CD4-positive, alpha-beta T cell treated with Interleukin-17A for 4 hours (primary cell): ENCODE measurements around the gene DDA1.
"Not testable (repeated sequence)": the region's sequence is repeated elsewhere in the genome, so short reads cannot be mapped to it uniquely, and the experiment has no call there.

Experiments
- DNase-seq: peaks from one replicate; pipeline ENCODE4 v3.0.0-alpha.2; 2020; ENCODE audit warnings: mixed read lengths

The DDA1 gene

DNA sequence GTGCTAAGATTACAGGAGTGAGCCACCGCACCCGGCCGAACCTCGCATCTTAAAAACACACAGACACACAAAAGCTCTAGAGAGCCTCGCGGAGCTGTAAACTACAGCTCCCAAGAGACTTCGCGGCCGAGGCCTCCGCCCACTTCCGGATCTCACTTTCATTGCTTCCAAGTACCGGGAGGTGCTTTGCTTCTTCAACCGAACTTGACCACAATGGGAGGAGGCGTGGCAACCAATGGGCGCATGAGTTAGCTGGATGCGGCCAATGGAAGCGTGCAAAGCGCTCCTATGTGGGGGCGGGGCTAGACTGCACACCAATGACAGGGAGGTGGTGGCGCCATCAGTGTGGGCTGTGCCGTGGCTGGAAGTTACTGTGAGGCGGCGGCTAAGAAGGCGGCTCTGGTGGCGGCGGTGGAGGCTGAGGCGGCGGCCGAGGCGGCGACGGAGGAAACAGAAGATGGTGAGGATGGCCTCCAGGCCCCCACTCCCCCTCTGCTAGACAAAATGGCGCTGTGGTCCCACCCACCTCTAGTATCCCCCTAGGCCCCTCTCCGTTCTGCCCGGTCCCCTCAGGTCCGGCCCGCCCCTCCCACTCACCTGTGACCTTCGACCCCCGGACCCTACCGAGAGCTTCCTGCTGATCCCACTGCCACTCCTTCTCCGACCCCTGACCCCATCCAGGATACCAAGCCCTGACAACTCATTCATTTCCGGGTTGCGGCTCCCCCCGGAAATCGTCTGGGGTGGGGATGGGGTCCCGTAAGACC lies at the start of gene DDA1:
Gene DDA1, plus strand, starts transcription at position 366 of the 767 bp plus-strand sequence. Its CDS starts 92 bp downstream, at position 458.
- DNase-seq, result peak; percentile 99

DNA sequence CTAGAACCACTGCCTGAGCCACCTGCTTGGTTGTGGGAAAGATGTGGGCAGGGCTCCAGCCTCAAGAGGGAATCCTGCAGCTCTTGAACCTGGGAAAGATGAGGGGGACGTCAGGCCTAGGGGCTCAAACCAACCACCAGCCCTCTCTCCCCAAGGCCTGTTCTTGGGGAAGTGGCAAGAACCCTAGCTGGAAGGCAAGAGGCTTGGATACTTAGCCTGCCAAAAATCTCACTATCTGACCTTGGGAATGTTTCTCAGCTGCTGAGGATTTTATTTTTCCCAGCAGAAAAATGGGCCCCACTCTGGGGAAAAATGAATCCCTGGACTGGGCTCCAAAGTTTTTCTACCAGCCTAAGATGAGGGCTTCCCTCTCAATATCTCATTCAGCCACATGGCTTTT lies 49.4 kb upstream of the DDA1 start:
- DNase-seq, result no peak

DNA sequence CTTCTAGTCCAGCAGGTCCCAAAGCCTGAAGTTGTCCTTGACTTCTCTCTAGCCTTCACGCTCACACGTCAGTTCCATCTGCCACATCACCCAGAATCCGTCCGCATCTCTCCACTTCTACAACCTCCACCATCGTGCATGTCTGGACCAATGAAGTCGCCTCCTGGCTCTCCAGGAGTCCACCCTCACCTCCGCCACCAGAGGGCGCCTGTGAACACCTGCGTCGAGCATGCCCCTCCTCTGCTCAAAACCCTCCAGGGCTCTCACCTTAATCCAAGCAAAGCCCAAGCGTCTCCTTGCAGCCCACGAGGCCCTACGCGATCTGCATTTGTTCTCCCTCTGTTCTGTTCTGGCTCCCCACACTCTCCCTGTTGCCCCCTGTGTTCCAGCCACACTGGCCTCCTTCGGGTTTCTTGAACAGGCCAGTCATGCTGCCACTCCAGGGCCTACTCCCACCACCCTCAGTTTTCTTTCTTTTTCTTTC lies 48.5 kb upstream of the DDA1 start:
- peak; percentile 95 for DNase-seq

DNA sequence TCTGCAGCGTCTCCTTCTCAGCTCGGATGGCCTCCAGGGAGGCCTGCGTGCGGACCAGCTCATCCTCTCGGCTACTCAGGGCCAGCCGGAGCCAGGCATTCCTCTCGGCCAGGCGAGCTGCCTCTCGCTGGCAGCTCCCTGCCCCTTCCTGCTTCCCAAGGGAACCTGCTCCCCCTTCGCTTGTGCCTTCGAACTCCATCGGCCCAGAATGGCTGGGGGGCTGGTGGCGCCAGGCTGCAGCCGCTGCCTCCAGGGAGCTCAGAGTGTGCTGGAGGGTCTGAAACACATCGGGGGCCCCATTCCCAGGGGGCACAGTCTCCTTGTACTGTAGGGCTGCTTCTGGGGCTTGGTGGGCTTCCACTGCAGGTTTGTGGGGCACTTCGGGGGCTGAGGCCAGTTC lies 46.8 kb upstream of the DDA1 start:
- DNase-seq, result no peak

DNA sequence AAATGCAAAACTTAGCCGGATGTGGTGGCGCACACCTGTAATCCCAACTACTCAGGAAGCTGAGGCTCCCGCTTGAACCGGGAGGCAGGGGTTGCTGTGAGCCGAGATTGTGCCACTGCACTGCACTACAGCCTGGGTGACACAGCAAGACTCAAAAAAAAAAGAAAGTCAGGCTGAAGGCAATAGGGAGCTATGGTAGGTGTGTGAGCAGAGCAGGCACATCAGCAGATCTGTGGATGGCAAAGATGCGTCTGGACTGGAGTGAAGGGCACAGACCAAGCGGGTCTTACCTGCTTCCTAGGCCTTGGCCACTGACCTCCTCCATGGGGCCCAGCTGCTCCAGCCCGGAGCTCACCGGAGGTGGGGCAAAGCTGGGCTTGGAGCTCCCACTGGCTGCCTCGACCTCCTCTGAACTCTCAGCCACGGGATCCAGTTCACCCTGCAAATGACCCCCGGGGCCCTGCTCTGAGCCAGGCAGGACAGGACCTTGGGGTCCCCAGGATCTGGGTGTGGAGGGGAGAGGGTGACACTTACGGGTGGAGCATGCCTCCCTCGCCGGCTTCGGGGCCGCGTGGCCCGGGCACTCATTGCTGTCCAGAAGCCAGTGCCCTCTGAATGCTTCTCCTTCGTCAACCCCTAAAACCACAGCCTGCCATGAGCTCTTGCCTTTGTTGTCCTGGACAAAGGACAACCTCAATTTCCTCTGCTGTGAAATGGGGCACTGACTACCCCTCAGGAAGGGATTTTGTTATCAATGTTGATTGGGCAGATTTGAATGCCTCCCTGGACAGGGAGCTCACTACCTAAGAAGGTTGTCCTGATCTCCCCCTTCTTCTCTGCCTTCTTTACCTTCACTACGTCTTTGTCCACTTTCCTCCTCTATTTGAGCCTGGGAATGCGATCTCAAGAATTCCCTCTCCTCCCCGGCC lies 45.4 kb upstream of the DDA1 start:
- DNase-seq, result no peak

DNA sequence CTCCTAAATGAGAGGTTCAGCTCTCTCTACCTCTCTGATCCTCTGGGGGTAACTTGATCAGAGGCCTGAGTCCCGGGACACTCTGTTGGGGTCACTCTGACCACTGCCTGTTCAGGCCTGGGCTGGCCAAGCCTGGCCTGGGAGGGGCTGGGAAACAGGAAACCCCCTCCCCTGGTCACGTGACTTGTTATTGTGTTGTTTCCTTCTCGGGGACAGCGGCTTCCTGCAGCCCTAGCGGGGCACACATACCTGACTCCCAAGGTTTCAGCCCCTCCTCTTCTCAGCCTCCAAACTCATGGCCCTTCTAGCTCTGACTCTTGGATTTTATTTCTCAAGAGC lies 44.8 kb upstream of the DDA1 start, which contains the start of gene USHBP1:
Gene USHBP1, minus strand, starts transcription at position 105 of the 339 bp plus-strand sequence. CDS start 446 bp downstream, outside the sequence.
- no peak for DNase-seq

DNA sequence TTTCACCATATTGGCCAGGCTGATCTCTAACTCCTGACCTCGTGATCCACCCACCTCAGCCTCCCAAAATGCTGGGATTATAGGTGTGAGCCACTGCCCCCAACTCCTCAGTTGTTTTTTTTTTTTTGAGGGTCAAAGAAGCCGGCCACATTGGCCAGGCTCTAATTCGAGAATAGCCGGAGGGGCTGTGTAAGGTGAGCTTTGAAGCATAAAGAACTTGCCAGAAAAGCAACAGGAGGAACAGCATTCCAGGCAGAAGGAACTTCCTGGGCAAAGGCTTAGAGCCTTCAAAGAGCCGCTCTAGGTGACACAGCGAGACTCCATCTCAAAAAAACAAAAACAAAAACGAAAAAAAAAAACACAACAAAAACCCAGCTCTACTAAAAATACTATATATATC lies 43.3 kb upstream of the DDA1 start:
- no peak for DNase-seq

DNA sequence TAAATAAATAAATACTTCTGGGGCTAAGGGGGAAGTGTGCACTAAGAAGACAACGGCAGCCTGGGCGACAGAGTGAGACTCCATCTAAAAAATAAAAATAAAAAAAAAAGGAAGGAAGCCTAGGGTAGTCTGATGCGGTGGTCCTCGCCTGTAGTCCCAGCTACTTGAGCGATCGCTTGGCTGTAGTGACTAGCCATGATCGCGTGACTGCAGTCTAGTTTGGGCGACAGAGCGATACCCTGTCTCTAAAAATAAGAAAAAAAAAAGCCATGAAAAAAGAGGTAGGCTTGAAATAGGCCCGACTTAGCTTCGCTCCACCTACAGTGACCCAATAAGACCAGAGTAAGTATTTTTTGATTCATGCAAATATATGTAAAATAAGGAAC lies 42.8 kb upstream of the DDA1 start:
- no peak for DNase-seq

DNA sequence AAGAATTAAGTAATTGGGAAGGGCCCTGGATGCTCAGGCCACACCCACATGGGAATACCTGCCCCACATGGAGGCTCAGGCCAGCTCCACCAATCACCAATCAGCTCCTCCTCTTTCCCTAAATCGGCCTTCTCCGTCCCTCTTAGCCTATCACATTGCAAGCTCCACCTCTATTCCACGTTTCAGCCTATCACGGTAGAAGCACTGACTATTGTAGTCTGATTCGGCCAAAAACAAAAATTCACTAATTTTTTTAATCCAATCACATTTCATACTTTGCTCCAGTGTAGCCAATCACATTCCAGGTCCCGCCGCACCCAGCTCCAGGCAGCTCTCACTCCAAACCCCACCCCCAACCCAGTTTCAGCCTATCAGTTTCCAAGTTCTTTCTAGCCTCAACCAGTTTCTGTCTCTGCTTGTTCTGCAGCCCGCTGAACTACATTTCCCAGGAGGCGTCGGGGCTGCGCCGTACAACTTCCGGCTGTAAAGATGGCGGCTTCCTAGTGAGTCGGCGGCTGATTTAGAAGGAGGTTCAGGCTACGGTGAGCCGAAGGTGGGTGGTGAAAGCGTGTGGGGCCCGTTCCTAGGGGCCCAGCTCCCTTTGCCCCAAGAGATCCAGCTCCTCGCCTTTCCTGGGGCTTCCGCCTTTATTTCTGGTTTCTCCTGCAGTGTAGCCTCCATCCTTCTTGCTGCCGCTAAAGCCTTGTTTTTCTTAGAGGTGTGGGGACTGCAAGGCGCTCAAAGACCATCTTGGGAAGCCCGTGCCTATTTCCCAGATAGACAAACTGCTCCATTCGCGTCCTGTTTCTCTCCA lies 42.2 kb upstream of the DDA1 start, which contains the start of gene BABAM1:
Gene BABAM1, plus strand, starts transcription at position 469 of the 814 bp plus-strand sequence. CDS start 1,364 bp downstream, outside the sequence.
- DNase-seq, result peak; percentile 94

DNA sequence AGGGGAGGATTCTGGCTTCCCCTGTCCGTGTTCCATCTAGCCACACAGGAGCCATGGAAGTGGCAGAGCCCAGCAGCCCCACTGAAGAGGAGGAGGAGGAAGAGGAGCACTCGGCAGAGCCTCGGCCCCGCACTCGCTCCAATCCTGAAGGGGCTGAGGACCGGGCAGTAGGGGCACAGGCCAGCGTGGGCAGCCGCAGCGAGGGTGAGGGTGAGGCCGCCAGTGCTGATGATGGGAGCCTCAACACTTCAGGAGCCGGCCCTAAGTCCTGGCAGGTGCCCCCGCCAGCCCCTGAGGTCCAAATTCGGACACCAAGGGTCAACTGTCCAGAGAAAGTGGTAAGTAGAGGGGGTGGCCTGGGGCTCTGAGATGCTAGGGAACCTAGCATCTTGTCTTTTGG lies 40.6 kb upstream of the DDA1 start:
- DNase-seq, result no peak

DNA sequence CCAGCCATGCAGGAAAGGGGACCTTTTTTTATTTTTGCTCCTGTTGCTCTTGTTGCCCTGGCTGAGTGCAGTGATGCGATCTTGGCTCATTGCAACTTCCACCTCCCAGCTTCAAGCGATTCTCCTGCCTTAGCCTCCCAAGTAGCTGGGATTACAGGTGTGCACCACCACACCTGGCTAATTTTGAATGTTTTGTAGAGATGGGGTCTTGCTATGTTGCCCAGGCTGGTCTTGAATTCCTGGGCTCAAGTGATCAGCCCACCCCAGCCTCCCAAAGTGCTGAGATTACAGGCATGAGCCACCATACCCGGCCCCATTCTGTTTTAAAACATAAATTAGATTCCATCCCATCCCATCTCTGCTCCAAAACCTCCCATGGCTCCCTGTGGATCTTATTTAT lies 34.5 kb upstream of the DDA1 start:
- not testable (repeated sequence) for DNase-seq

DNA sequence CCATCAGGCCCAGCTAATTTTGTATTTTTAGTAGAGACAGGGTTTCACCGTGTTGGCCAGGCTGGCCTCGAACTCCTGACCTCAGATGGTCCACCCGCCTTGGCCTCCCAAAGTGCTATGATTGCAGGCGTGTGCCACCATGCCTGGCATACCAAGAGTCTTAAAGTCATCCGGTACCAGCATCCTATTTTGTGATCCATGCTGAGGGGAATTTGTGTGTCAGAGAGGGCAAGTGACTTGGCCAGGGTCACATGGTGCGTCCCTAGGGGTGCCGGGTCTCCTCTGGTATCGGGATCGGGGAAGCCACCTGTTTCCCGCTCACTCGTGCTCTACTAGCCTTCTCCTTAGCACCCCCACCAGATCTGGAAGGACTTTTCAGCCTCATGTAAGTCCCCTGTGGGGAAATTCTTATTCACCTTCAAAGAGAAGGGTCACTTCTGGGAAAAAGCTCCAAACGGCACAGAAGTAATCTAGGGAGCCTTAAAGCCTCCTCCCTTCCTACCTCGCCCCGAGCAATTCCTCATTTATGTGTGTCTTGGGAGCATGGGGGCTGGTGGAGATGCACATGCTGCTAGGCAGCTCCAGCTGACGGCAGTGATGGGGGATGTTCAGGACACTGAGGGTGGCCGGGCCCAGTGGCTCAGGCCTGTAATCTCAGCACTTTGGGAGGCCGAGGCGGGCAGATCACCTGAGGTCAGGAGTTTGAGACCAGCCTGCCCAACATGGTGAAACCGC lies 33.8 kb upstream of the DDA1 start:
- DNase-seq, result no peak

DNA sequence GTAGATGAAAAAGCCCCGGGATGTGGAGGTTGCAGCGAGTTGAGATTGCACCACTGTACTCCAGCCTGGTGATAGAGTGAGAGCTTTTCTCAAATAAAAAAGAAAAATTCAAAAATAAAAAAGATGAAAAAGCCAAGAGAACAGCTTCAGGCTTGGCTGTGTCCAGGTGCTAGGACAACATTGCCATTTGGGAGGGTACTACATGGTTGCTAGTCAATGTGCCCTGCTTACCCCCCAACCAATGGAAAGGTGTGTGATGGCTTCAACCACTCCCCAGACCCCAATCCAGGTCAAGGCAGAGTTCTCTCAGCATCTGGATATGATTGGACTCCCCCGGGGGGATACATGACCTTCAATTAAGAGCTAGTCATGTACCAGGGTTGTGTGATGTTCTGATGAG lies 29.9 kb upstream of the DDA1 start:
- DNase-seq, result no peak

DNA sequence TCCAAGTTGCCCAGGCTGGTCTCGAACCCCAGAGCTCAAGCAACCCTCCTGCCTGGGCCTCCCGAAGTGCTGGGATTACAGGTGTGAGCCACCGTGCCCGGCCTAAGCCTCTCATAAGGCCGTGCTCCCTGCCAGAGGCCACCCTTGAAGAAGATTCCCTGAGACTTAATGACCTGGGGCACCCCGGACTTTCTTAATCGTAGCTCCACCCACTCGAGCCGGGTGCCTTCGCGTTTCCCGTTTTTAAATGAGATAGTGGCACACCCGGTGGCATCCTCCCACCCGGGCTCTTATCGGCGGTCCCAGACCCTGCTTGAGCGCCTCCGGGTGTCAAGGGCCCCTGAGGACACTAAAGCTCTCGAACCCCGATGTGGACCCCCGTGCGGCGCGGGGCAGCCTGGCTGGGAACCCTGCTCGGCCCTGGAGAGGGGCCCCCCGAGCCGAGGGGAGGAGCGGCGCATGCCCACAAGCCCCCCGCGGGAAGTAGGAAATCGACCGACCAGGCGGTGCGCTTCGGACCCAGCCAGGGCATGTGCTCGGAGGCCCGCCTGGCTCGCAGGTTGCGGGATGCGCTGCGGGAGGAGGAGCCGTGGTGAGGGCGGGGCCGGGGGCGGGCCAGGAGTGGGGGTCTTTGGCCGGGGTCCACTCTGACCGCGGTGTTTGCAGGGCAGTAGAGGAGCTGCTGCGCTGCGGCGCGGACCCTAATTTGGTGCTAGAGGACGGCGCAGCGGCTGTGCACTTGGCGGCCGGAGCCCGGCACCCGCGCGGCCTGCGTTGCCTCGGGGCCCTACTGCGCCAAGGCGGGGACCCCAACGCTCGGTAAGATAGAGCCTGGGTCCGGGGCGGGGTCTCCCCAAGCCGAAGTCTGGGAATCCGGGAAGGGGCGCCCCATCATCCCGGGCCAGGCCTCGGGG lies 27.7 kb upstream of the DDA1 start, which contains the start of gene ANKLE1:
Gene ANKLE1, plus strand, starts transcription at position 511 of the 914 bp plus-strand sequence. Its CDS starts 20 bp downstream, at position 531.
- peak; percentile 34 for DNase-seq

DNA sequence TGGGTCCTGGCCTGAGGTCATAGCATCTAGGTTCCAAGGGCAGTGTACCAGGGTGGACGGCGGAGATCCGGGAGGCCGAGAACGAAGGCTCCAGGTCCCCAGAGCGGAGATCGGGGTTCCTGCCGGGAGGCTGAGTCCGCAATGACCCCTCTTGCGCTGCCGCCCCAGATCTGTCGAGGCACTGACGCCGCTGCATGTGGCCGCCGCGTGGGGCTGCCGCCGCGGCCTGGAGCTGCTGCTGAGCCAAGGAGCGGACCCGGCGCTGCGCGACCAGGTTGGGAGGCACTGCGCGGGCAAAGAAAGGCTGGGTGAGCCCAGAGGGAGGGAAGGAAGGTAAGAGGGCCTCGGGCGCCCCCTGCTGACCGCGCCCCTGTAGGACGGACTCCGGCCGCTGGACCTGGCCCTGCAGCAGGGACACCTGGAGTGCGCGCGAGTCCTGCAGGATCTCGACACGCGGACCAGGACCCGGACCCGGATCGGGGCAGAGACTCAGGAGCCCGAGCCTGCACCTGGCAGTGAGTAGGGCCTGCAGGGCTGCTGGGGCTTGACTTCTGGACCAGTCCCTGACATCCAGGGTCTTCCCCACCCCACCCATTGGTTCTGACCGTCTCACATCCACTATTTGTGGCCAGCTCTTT lies 26.8 kb upstream of the DDA1 start:
- peak; percentile 87 for DNase-seq

DNA sequence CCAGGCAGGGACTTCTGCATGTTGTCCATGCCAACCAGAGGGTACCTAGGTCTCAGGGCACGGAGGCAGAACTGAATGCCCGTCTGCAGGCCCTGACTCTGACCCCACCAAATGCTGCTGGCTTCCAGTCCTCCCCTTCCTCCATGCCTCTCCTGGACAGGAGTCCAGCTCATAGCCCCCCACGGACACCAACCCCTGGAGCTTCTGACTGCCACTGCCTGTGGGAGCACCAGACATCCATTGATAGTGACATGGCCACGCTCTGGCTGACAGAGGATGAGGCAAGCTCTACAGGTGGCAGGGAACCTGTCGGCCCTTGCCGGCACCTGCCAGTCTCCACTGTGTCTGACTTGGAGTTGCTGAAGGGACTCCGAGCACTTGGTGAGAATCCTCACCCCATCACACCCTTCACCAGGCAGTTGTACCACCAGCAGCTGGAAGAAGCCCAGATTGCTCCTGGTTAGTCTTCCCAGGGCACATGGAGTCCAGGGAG lies 25.8 kb upstream of the DDA1 start:
- DNase-seq, result no peak

DNA sequence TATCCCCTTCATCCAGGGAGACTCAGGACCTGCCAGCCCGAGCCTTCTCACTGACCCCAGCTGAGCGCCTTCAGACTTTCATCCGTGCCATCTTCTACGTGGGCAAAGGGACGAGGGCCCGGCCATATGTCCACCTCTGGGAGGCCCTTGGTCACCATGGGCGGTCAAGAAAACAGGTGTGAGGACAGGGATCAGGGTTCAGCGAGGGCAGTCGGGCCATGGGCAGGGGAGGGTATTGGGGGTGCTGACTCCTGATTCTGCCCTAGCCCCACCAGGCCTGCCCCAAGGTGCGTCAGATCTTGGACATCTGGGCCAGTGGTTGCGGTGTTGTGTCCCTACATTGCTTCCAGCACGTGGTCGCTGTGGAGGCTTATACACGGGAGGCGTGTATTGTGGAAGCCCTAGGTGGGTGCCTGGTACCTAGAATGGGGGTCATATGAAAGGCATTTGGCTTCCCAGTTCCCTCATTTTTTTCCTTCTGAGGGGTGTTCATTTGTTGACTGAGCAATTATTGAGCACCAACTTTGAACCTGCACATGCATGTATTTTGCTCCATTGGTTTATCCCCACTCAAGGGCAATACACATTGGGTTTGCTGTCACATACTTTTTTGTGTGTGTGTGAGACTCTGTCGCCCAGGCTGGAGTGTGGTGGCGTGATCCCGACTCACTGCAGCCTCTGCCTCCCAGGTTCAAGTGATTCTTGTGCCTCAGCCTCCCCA lies 23.8 kb upstream of the DDA1 start:
- DNase-seq, result no peak

DNA sequence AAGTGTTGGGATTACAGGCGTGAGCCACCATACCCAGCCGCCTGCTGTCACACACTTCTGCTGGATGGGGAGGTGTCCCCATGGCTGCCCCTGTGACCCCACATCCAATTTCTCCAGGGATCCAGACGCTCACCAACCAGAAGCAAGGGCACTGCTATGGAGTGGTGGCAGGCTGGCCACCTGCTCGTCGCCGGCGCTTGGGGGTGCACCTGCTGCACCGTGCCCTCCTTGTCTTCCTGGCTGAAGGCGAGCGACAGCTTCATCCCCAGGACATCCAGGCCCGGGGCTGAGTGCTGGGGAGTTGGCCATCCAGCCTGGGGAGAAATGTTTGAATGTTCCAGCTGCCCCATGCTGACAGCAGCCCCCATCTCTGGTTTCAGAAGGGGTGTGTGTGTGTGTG lies 23.1 kb upstream of the DDA1 start:
- no peak for DNase-seq

DNA sequence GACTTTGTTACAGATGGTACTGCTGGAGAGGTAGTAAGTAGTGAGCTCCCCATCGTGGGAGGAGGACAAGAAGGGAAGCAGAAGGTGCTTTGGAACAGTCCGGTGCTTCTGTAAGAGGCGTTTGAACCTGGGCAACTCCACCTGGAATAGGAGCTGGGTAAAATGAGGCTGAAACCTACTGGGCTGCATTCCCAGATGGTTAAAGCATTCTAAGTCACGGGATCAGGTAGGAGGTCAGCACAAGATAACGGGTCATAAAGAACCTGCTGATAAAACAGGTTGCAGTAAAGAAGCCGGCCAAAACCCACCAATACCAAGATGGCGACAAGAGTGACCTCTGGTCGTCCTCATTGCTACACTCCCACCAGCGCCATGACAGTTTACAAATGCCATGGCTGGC lies 22.6 kb upstream of the DDA1 start:
- DNase-seq, result no peak
